H9 (cell line): ENCODE data around the gene SLC22A5. TPM values are rescaled to one million over a fixed set of nuclear protein-coding genes. Genes with fewer than 3 reads are reported as not detected.
"Not testable (repeated sequence)": the region's sequence is repeated elsewhere in the genome, so short reads cannot be mapped to it uniquely, and the experiment has no call there.

Source experiments
- DNase-seq: peaks from one replicate; pipeline ENCODE4 v3.0.0-alpha.2; 2017
- H2AFZ ChIP-seq: one replicate; pipeline ENCODE4 v1.6.1; 2013; ENCODE audit warnings: mild to moderate bottlenecking, low read length, control low read depth, moderate library complexity
- H2AK5ac ChIP-seq: 2 replicates; pipeline ENCODE4 v1.6.1; 2013; ENCODE audit warnings: low read length, control low read depth, mixed read lengths; ENCODE audit not compliant: insufficient read length
- H2BK120ac ChIP-seq: one replicate; pipeline ENCODE4 v1.6.1; 2013; ENCODE audit warnings: low read depth, mild to moderate bottlenecking, low read length, control low read depth, inconsistent platforms; ENCODE audit not compliant: poor library complexity, severe bottlenecking
- H2BK12ac ChIP-seq: 2 replicates; pipeline ENCODE4 v1.6.1; 2013; ENCODE audit warnings: low read length, control low read depth, mixed read lengths, low read depth; ENCODE audit not compliant: insufficient read length
- H2BK15ac ChIP-seq: 2 replicates; pipeline ENCODE4 v1.6.1; 2013; ENCODE audit warnings: low read depth, low read length, control low read depth
- H2BK20ac ChIP-seq: one replicate; pipeline ENCODE4 v1.6.1; 2013; ENCODE audit warnings: low read depth, mild to moderate bottlenecking, low read length, control low read depth, inconsistent platforms; ENCODE audit not compliant: poor library complexity, severe bottlenecking
- H2BK5ac ChIP-seq: 2 replicates; pipeline ENCODE4 v1.6.1; 2013; ENCODE audit warnings: low read length, control low read depth, mixed read lengths; ENCODE audit not compliant: insufficient read length
- H3K14ac ChIP-seq: 2 replicates; pipeline ENCODE4 v1.6.1; 2013; ENCODE audit warnings: low read length, control low read depth; ENCODE audit not compliant: insufficient read depth
- H3K18ac ChIP-seq: 2 replicates; pipeline ENCODE4 v1.6.1; 2013; ENCODE audit warnings: low read depth, mild to moderate bottlenecking, mixed read lengths, low read length, control low read depth; ENCODE audit not compliant: insufficient read length
- H3K23ac ChIP-seq: 2 replicates; pipeline ENCODE4 v1.6.1; 2013; ENCODE audit warnings: low read length, control low read depth, mixed read lengths, low read depth; ENCODE audit not compliant: insufficient read length
- H3K23me2 ChIP-seq: 2 replicates; pipeline ENCODE4 v1.6.1; 2013; ENCODE audit warnings: low read depth, mild to moderate bottlenecking, mixed read lengths, low read length, control low read depth; ENCODE audit not compliant: insufficient read length, poor library complexity, severe bottlenecking
- H3K27ac ChIP-seq: 2 replicates; pipeline ENCODE4 v1.5.1; 2013; ENCODE audit warnings: low read length, control low read depth, mixed read lengths, low read depth; ENCODE audit not compliant: insufficient read length
- H3K27me3 ChIP-seq: 2 replicates; pipeline ENCODE4 v1.6.1; 2013; ENCODE audit warnings: low read length, control low read depth, inconsistent platforms; ENCODE audit not compliant: insufficient read depth
- H3K4ac ChIP-seq: 2 replicates; pipeline ENCODE4 v1.6.1; 2013; ENCODE audit warnings: low read depth, mild to moderate bottlenecking, control low read depth, inconsistent platforms, low read length, moderate library complexity
- H3K4me1 ChIP-seq: 2 replicates; pipeline ENCODE4 v1.6.1; 2013; ENCODE audit warnings: low read length, control low read depth, inconsistent platforms; ENCODE audit not compliant: insufficient read depth
- H3K4me2 ChIP-seq: 2 replicates; pipeline ENCODE4 v1.6.1; 2013; ENCODE audit warnings: low read length, control low read depth, mixed read lengths; ENCODE audit not compliant: insufficient read length, insufficient read depth
- H3K56ac ChIP-seq: 2 replicates; pipeline ENCODE4 v1.6.1; 2013; ENCODE audit warnings: low read depth, mild to moderate bottlenecking, mixed read lengths, low read length, control low read depth; ENCODE audit not compliant: insufficient read length
- H3K79me1 ChIP-seq: 2 replicates; pipeline ENCODE4 v1.6.1; 2013; ENCODE audit warnings: low read depth, mild to moderate bottlenecking, moderate library complexity, low read length, control low read depth, inconsistent platforms; ENCODE audit not compliant: insufficient read depth, poor library complexity, severe bottlenecking
- H3K79me2 ChIP-seq: 2 replicates; pipeline ENCODE4 v1.6.1; 2013; ENCODE audit warnings: low read length, control low read depth, inconsistent platforms; ENCODE audit not compliant: insufficient read depth
- H3K9ac ChIP-seq: 2 replicates; pipeline ENCODE4 v1.6.1; 2013; ENCODE audit warnings: low read length, control low read depth, mixed read lengths; ENCODE audit not compliant: insufficient read length; ENCODE audit errors: extremely low read depth
- H3K9me3 ChIP-seq: one replicate; pipeline ENCODE4 v1.6.1; 2013; ENCODE audit warnings: low read depth, low read length, inconsistent platforms; ENCODE audit not compliant: control insufficient read depth
- H3T11ph ChIP-seq: one replicate; pipeline ENCODE4 v1.6.1; 2013; ENCODE audit warnings: mild to moderate bottlenecking, low read length, control low read depth, inconsistent platforms
- H4K20me1 ChIP-seq: one replicate; pipeline ENCODE4 v1.6.1; 2013; ENCODE audit not compliant: control insufficient read depth, insufficient read length, insufficient read depth
- H4K5ac ChIP-seq: 2 replicates; pipeline ENCODE4 v1.6.1; 2013; ENCODE audit warnings: low read depth, mild to moderate bottlenecking, mixed read lengths, low read length, control low read depth; ENCODE audit not compliant: insufficient read length
- H4K8ac ChIP-seq: replicated peaks from 2 replicates; pipeline ENCODE4 v1.6.1; 2013; ENCODE audit warnings: low read length, control low read depth, mixed read lengths, low read depth; ENCODE audit not compliant: insufficient read length
- H4K91ac ChIP-seq: 2 replicates; pipeline ENCODE4 v1.6.1; 2013; ENCODE audit warnings: low read depth, mild to moderate bottlenecking, moderate library complexity, mixed read lengths, low read length, control low read depth; ENCODE audit not compliant: insufficient read length
- H3K27ac Mint-ChIP-seq, 3 experiments: 2 replicates in 2 of 3; 3 replicates in 1 of 3; pipeline ENCODE4 v1.8.0; 2020 to 2021; ENCODE audit warnings: mixed read lengths in 3 of 3, mild to moderate bottlenecking in 1 of 3, moderate library complexity in 1 of 3
- H3K27me3 Mint-ChIP-seq: 2 replicates; pipeline ENCODE4 v1.8.0; 2021; ENCODE audit warnings: low read depth, mild to moderate bottlenecking, moderate library complexity, mixed read lengths
- H3K36me3 Mint-ChIP-seq, 3 experiments: 2 replicates in 2 of 3; 3 replicates in 1 of 3; pipeline ENCODE4 v1.8.0; 2020 to 2021; ENCODE audit warnings: low read depth in 3 of 3, mixed read lengths in 3 of 3; ENCODE audit not compliant: insufficient read depth in 1 of 3
- H3K4me1 Mint-ChIP-seq, 2 experiments: 2 replicates each; pipeline ENCODE4 v1.8.0; 2020; ENCODE audit warnings: mixed read lengths in 2 of 2
- H3K4me3 Mint-ChIP-seq, 2 experiments: 2 replicates in 1 of 2; 3 replicates in 1 of 2; pipeline ENCODE4 v1.8.0; 2020 to 2021; ENCODE audit warnings: mild to moderate bottlenecking in 2 of 2, mixed read lengths in 2 of 2, moderate library complexity in 1 of 2
- H3K9me3 Mint-ChIP-seq, 2 experiments: 2 replicates in 1 of 2; 3 replicates in 1 of 2; pipeline ENCODE4 v1.8.0; 2020; ENCODE audit warnings: mild to moderate bottlenecking in 2 of 2, mixed read lengths in 2 of 2, moderate library complexity in 1 of 2
- WGBS: extraction: QIAGEN DNeasy Blood & Tissue Kit; methylation state at CpG from one replicate; pipeline ENCODE4 v1.1.7; 2013; ENCODE audit warnings: missing lambda C conversion rate, low lambda C conversion rate, mixed read lengths; ENCODE audit not compliant: insufficient read length; ENCODE audit errors: extremely low coverage; 5-methylcytosine and 5-hydroxymethylcytosine counted together
- total RNA-seq: library from RNA; stranded (reverse); gene quantifications from 2 replicates; pipeline ENCODE4 v1.2.1, GENCODE V29; 2021

Gene SLC22A5
- total RNA-seq, 1 experiment from 2014 or later, result 3.4 TPM

- not testable (repeated sequence) for H2BK20ac ChIP-seq, DNase-seq, H3K23ac ChIP-seq, H3T11ph ChIP-seq, H3K27me3 ChIP-seq, H2BK12ac ChIP-seq, H3K56ac ChIP-seq, H4K91ac ChIP-seq, H3K4me3 Mint-ChIP-seq, H3K9me3 Mint-ChIP-seq, H3K9ac ChIP-seq, H3K4me1 ChIP-seq, H3K4ac ChIP-seq, H3K9me3 ChIP-seq, H2BK15ac ChIP-seq, H2BK120ac ChIP-seq, H3K27ac ChIP-seq, H3K18ac ChIP-seq, H3K79me1 ChIP-seq, H3K27ac Mint-ChIP-seq, H2AFZ ChIP-seq, H4K20me1 ChIP-seq, H4K8ac ChIP-seq, H3K36me3 Mint-ChIP-seq, H3K23me2 ChIP-seq, H2AK5ac ChIP-seq, H3K4me1 Mint-ChIP-seq, H3K4me2 ChIP-seq, H2BK5ac ChIP-seq, H3K79me2 ChIP-seq, H3K14ac ChIP-seq, H4K5ac ChIP-seq
- H3K27me3 Mint-ChIP-seq, result peaks cover 35% of the 10 kb centered on the region
- no CpG with 5 or more reads among the region's 2 CpGs for WGBS
These were observed 34.5 kb downstream of the SLC22A5 start for GRCh38 chr5:132404041-132404440.
